GM12874 (cell line): ENCODE data around the gene SOX9.

ENCODE experiments used
- CTCF ChIP-seq: IDR thresholded peaks from 2 replicates; pipeline ENCODE4 v1.5.1; 2011; ENCODE audit warnings: low read depth, mild to moderate bottlenecking, control low read depth, low read length, moderate library complexity; ENCODE audit not compliant: insufficient read depth

Gene SOX9

GRCh38 chr17:72089453-72089987 is 31.3 kb upstream of the SOX9 start:
- TF ChIP-seq CTCF: no peak

GRCh38 chr17:72090108-72090507 is 30.7 kb upstream of the SOX9 start:
- TF ChIP-seq CTCF: no peak

- TF ChIP-seq CTCF: no peak
Observed at GRCh38 chr17:72092710-72093322, 28.0 kb upstream of the SOX9 start.

GRCh38 chr17:72093707-72094106 is 27.1 kb upstream of the SOX9 start:
- no peak for TF ChIP-seq CTCF

- TF ChIP-seq CTCF: no peak
Observed at GRCh38 chr17:72095316-72095715, 25.5 kb upstream of the SOX9 start.

- no peak for TF ChIP-seq CTCF
Observed at GRCh38 chr17:72097144-72097543, 23.7 kb upstream of the SOX9 start.

- no peak for TF ChIP-seq CTCF
Observed at GRCh38 chr17:72099919-72100318, 20.9 kb upstream of the SOX9 start.
